HG02642 (cell line): ENCODE results near the gene OR7A10.

ENCODE experiments used
- ATAC-seq: cut with Tn5 transposase; IDR thresholded peaks from one replicate; pipeline ENCODE4 v1.9.1; 2021; ENCODE audit warnings: mild to moderate bottlenecking; ENCODE audit not compliant: unreplicated experiment, poor library complexity

Gene OR7A10

DNA sequence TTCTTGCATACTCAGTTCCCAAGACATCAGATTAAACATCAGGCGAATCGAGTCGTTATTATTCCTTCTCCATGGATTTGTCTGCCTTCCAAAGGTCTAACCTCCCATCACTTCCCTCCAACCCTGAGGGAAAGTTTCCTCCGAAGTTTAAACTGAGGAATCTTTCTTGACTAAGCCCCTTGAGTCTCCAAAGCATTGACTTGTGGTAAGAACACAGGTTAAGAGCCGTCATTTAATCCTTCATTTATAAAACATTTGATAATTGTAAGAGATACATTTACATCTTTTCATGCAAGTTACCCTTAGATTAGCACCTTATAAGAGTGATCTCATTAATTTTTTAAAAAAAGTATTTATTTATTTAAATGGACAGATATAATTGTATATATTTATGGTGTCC lies at the start of gene OR7A10:
Gene OR7A10, minus strand, starts transcription at position 101 of the 400 bp plus-strand sequence. CDS start 7,045 bp downstream, outside the sequence.
- ATAC-seq, result no peak

DNA sequence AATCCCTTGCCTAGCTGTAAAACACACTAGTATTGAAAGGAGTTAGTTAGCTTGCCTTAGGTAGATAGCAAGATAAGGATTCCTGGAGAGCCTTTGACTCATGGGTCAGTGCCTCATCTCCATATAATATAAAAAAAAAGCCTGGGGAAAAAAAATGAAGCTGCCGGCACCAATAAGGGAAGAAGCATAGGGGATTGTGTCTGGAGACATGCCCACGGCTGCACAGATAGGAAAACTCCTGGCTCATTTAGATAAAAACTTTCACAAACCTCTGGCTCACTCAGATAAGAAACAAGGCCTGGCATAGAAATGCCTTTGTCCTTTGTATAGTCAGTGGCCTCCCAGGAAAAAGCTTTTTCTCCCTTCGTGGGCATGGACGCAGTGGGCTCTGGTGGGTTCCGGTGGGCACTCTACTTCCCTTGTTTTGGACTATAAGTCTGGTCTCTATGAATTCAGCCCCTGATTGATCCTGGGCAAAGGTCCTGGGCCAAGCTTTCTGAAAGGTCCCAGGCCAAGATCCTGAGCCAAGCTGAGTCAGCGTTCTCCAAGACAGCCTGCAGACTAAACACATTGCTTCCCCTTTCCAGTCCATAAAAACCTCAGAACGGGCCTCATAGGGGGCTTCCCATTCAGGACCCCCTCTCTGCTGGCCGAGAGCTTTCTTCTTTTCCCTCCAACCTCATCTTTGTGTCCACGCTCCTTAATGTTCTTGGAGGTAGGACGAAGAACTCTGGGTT lies 42.1 kb upstream of the OR7A10 start:
- ATAC-seq, result no peak

DNA sequence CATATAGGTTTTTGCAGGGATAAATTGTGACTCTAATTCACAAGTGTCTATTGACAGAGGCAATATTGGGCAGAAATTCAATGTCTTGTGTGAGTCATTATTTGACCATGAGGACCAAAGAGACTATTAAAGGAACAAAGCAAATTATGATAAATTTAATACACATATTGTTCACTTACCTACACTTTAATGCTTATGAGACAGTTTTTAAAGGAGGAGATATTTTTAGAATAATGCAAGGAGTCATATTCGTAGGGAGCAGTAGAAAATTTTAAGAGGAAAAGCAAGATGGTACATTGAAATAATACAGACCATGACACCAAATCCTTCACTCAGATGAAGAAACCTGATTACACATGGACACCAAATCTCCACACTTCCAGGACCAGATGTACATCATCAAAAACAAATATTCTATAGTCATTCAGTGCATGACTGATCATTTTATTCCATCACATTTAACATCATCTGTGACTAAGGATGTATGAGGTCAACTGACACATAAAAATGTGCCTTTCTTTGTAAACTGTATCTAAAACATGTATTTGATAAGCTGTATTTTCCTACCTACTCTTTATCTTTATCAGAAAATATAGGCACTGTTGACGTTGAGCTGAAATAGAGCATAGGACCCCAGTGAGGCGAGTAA lies 41.4 kb upstream of the OR7A10 start:
- ATAC-seq, result no peak

DNA sequence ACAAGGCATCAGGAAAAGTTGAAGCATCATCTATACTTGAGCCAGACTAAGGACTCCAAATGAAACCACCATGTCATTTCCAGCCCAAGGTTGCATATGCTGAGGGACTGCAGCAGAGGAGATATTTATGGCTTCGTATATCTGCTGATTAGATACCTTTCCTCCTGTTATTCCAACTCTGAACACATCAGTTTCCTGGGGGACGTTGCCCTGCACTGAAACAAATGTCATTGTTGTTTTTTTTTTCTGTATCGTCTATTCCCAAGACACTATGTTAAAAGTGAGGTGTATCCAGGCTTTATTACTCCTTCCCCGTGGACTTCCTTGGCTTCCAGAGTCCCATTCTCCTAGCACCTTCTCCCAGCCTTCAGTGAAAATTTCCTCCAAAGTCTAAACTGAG lies 37.3 kb upstream of the OR7A10 start, which contains the start of gene OR7A17:
Gene OR7A17, minus strand, starts transcription at position 101 of the 400 bp plus-strand sequence. CDS start 4,777 bp downstream, outside the sequence.
- no peak for ATAC-seq

DNA sequence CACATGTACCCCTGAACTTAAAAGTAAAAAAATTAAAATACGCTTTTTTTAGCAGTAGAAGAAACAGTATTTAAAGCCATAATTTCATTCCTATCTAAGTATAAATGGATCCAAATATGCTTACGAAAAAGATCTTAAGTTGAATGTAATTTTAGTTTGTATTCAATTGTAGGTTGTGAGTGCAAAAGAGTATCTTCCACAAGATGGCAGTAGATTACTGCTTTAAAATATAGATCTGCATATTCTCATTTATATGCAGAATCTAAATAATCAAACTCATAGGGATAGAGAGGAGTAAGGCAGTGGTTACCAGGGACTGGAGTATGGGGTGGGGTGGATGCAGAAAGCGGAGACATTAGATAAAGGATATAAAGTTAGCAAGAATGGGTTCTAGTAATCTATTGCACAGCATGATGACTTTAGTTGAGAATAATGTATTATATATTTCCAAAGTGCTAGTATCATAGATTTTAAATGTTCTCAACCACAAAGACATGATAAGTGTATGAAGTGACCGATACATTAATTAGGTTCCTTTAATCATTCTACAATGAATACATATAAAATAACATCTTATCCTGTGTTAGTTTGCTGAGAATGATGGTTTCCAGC lies 23.0 kb upstream of the OR7A10 start:
- no peak for ATAC-seq

DNA sequence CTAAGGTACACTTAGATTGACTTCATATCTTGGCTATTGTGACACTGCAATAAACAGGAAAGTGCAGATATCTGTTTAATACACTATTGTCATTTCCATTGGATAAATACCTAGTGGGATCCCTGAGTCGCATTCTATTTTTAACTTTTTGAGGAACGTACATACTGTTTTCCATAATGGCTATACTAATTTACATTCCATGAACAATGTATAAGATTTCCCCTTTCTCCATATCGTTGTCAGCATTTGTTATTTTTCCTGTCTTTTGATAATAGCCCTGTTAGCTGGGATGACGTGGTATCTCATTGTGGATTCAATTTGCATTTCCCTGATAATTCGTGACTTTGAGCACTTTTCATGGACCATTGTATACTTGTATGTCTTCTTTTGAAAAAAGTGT lies 19.8 kb upstream of the OR7A10 start:
- no peak for ATAC-seq

DNA sequence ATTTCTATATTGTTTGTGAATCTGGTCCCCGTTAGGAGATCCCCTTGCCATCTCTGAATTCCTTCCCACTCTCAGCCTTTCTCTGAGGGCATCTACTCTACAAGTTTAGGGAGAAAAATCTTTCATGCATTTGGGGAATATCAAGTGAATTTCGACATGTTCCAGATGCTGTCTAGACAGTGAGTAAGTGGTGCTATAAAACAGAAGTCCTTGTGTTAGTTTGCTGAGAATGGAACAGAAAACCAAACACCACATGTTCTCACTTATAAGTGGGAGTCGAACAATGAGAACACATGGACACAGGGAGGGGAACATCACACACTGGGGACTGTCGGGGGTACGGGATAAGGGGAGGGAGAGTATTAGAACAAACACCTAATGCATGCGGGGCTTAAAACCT lies 5.1 kb downstream of the OR7A10 start:
- no peak for ATAC-seq

DNA sequence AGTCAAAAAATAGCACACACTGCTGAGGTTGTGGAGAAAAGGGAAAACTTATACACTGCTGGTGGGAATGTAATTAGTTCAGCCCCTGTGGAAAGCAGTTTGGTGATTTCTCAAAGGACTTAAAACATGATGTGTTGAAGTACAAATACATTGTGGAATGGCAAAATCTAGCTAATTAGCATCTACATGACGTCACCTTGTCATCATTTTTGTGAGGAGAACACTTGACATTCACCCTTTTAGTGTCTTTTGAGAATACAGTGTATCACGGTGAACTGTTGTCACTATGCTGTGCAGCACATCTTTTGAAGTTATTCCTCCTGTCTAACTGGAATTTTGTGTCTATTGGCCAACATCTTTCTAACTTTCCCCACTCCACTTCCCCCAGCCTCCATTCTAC lies 5.6 kb downstream of the OR7A10 start:
- no peak for ATAC-seq

DNA sequence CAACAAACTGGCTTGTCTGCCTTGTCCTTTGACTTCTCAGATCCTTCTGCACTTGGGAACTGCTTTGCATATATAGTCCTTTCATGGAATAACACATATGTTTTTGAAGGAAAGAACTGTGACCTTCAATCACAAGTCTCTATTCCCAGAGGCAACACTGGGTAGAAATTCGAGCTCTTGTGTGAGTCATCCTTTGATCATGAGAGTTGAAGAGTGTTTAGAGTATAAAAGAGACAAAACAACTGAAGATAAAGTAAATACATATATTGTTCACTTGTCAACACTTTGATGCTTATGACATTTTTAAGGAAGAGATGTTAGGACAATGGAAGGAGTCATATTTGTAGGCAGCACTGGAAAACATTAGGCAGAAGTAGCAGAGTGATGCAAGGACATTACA lies 8.5 kb downstream of the OR7A10 start:
- ATAC-seq, result no peak

DNA sequence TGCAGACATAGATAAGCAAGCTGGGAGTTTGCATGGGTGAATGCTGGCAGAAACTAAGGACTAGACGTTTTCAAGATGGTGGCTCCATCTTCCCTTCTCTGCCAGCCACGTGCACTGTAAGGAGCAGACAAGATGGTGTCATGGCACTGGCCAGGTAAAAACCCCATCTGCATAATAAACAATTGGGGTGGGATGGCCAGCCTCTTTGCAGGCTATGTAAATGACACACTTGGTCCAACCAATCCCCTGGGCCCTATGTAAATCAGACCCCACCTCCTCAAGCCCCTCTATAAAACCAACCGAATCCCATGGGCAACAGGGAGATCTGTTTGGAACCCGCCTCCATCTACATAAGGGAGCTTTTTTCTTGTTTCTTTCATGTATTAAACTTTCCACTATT lies 11.3 kb downstream of the OR7A10 start:
- no peak for ATAC-seq

DNA sequence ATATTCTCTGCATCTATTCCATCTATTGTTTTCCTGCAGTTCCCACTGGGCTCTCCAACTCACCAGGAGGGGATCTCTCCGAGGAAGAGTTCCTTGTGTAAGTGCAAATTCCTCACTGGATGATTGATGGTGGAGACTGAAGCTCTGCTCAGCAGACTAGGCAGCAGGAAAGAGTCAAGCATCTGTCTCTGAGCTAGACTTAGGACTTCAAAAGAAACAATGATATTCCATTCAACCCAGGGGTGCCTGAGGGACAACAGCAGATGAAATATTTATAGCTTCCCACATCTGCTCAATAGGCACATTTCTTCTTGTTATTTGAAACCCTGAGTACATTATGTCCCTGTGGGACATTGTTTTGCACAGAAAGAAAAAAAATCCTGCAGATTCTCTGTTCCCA lies 13.7 kb downstream of the OR7A10 start, which contains the start of the genes OR7A5 and OR7C1:
Gene OR7A5, minus strand, starts transcription at position 175 of the 400 bp plus-strand sequence. CDS start 6,944 bp downstream, outside the sequence.
Gene OR7C1, minus strand, starts transcription at position 175 of the 400 bp plus-strand sequence. CDS start 35,049 bp downstream, outside the sequence.
- no peak for ATAC-seq

DNA sequence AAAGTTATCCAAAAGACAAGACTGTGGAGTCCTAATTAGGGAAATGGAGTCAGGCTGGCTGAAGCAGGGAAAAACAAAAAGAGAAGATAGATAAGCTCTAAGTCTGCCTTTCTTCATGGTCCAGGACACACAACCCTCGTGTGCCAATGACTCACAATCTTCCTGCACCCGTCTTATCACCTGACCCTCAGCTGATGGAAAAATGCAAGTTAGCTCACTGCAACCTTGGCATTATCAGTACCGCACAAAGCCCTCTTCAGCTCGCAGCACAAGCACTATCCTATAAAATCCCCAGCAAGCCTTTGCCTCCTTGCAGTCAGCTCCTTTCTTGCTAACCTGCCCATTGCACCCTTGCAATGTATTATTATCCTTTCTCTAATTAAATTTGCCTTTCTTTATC lies 18.0 kb downstream of the OR7A10 start:
- no peak for ATAC-seq

DNA sequence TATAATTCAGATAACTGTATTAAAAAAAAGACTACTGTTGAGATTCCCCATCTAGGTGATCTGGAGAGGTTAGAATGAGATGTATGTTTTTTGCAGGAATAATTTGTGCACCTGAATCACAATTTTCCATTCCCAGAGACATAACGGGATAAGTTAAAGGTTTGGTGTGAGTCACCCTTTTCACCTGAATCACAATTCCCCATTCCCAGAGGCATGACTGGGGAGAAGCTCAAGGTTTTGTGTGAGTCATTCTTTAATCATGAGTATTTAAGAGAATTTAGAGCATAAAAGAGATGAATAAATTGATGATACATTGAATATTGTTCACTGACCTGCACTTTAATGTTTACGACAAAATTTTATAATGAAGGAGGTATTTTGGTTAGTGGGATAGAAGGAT lies 22.7 kb downstream of the OR7A10 start:
- no peak for ATAC-seq

DNA sequence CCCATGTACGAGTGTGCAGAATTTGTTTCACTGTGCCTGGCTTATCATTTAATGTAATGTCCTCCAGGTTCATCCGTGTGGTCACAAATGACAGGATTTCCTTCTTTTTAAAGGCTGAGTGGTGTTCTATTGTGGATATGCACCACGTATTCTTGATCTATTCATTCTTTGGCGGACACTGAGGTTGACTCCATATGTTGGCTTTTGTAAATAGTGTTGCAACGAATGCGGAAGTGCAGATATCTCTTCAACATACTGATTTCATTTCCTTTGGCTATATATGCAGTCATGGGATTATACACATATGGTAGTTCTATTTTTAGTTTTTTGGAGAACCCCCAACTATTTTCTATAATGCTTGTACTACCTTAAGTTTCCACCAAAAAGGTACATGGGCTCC lies 26.8 kb downstream of the OR7A10 start:
- no peak for ATAC-seq

DNA sequence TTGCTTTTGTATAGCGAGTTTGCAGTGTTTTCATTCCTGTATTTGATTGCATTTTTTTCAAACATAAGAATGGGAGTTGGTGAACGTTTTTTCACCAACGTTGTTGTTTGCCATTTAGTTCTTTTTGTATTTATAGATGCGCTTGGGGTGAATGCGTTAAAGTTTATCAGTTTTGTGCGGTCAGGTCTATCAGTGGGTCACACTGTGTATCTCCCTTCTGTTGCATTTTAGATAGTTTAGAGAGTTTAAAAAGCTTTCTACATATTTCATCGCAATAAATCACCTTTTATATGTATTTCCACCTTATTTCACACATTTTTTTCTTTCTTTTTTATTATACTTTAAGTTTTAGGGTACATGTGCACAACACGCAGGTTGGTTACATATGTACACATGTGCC lies 30.1 kb downstream of the OR7A10 start:
- ATAC-seq, result no peak

DNA sequence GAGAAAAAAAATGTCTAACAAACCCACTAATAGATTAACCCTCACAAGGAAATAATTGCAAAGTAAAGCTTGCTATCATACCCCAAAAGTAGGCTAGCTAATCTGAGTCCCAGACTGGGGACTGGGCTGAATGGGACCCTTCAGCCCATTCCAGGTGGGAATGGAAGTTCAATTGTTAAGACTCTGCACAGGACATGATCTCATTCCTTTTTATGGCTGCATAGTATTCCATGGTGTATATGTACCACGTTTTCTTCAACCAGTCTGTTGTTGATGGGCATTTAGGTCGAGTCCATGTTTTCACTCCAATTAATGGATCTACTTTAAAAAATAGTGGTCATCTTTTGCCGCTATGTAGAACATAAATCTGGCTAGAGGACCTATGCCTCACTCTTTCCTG lies 31.7 kb downstream of the OR7A10 start:
- no peak for ATAC-seq

DNA sequence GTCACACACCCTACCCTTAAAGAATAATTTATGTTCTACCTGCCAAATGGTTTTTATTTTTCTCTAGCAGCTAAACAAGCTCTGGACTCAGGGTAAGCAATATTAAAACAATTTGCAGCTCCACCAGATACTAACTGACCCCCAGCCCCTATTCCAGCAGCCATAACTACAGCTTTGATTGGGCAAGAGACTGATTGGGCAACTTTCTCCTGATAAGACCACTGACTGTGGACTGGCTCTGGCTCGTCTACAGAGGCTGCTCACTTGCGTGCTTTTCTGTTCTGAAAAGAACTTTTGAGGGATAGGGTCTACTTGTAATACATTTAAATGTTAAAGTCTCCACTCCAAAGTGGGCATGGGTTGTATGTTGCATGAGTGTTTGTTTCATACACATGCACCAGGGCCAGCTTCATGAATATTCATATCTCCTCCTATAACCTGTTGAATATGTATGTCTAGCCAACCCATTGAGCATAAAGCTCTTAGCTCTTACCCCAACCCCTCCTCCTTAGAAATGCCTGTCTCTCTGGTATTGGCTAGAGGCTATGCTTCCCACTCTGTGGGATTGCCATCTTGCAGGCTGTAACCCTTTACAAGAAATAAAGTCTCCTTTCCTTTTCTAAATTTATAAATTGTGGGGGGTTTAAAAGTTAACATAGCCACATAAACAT lies 33.6 kb downstream of the OR7A10 start:
- no peak for ATAC-seq

DNA sequence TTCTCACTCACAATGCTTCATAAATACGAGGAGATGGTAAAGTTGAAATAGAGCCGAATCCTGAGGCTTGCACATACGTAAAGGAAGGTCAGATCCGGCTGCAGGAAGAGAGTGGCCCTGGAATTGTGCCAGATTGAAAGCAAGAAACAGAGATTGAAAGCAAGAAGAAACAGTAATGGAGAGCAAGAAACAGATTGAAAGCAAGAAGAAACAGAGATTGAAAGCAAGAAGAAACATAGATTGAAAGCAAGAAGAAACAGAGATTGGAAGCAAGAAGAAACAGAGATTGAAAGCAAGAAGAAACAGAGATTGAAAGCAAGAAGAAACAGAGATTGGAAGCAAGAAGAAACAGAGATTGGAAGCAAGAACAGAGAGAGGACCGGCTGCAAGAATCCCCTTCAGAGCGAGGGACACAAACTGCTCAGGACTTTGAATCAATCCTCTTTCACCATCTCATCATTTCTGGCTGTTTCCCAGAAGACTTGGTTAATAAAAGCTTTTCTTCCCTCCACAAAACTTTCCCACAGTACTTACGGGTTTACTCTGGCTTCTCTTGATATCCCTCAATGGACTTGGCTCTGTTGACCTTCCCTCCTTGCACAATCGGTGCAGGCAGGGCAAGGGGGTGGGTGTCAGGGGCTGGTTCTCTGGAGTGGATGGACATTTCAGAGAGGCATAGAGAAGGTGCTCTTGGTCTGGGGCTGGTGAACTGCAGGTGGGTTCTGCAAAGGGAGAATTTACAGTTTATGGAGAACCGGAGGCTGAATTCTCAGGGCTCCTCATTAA lies 39.3 kb downstream of the OR7A10 start:
- no peak for ATAC-seq

DNA sequence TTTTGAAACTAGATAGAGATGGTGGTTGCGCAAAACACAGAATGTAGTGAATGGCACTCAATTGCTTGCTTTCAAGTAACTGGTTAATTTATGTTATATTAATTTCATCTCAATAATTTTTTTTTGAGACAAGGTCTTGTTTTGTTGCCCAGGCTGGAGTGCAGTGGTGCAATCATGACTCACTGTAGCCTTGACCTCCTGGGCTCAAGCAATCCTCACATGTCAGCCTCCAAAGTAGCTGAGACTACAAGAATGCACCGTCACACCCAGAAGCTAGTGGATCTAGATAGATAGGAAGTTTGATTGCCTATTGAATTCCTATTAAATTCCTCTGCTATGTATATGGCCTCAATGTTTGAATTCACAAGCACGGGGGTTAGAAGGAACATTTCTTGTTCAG lies 44.0 kb downstream of the OR7A10 start:
- no peak for ATAC-seq

DNA sequence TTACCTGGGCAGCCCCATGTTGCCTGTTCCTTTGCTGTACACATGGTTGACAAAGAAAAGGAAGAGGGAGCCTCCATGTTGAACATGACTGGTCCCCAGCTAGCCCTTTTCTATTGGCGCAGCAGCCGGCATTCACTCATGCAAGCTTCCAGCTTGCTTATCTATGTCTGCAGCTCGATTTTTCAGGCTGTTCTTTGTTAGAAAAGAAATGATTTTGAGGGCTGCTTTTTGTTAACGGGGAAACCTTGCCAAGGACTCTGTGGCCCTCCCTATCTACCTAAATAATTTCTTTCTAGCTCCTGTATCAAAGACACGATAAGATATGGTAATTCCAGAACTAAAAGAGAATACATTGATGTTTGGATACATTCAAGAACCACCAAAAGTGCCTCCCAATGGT lies 50.0 kb downstream of the OR7A10 start:
- ATAC-seq, result no peak
